Breast epithelium (tissue), 4 donors: Measurements from ENCODE around the gene ASIC1. TPM values are rescaled to one million over a fixed set of nuclear protein-coding genes. Genes with fewer than 3 reads are reported as not detected.

Source experiments
- DNase-seq, 2 donors: peaks; one replicate each; pipeline ENCODE4 v3.0.0-alpha.2; 2019; ENCODE audit warnings: low spot score in 2 of 2
- H3K27ac ChIP-seq, 2 donors: fragments of 200-600 bp; sonication (generic) in 1 of 2; one replicate each; pipeline ENCODE4 v1.5.1; 2016 to 2019; ENCODE audit warnings: mild to moderate bottlenecking in 1 of 2
- H3K27me3 ChIP-seq, 2 donors: fragments of 200-600 bp; sonication (generic) in 1 of 2; one replicate each; pipeline versions ENCODE4 v1.5.1 to v1.6.0; 2017 to 2019; ENCODE audit warnings: control low read depth in 1 of 2, mild to moderate bottlenecking in 1 of 2
- H3K36me3 ChIP-seq: fragments of 200-600 bp; one replicate; pipeline ENCODE4 v1.5.1; 2019
- H3K4me1 ChIP-seq, 2 donors: fragments of 200-600 bp; sonication (generic); one replicate each; pipeline ENCODE4 v1.5.1; 2016 to 2019; ENCODE audit warnings: control low read depth in 1 of 2
- H3K4me3 ChIP-seq, 3 donors: fragments of 200-600 bp; sonication (generic); 1 replicate in 2 of 3; 2 replicates in 1 of 3; pipeline ENCODE4 v1.5.1; 2016 to 2019; ENCODE audit warnings: mild to moderate bottlenecking in 3 of 3, moderate library complexity in 2 of 3
- H3K9me3 ChIP-seq, 2 donors: fragments of 200-600 bp; sonication (generic) in 1 of 2; one replicate each; pipeline ENCODE4 v1.5.1; 2016 to 2019; ENCODE audit warnings: control low read depth in 1 of 2
- CTCF ChIP-seq, 3 donors: fragments of 450-650 bp; IDR thresholded peaks; one replicate each; pipeline ENCODE4 v1.5.1; 2016 to 2017; ENCODE audit warnings: antibody characterized with exemption in 3 of 3, mild to moderate bottlenecking in 3 of 3, moderate library complexity in 3 of 3
- POLR2A ChIP-seq: fragments of 450-650 bp; IDR thresholded peaks from one replicate; pipeline ENCODE4 v1.6.1; 2016; ENCODE audit warnings: antibody characterized with exemption, mild to moderate bottlenecking, moderate library complexity
- POLR2AphosphoS5 ChIP-seq, 3 donors: sonication (generic); formaldehyde crosslinking; IDR thresholded peaks; one replicate each; pipeline ENCODE4 v1.6.1; 2017; ENCODE audit warnings: antibody characterized with exemption in 3 of 3
- intact Hi-C: fragments of 100-400 bp; cut with DNase I; formaldehyde crosslinking; loops from one replicate; pipeline ENCODE4 v1.15.1; 2023; ENCODE audit warnings: low total_unique reads
- total RNA-seq, 3 donors: library from RNA; depleted of rRNA; stranded (reverse); fragments of >200 nt; gene quantifications; one replicate each; pipeline ENCODE4 v1.1.0, GENCODE V29; 2016

ASIC1 gene
- total RNA-seq, 3 donors from 2014 or later: 0.80 to 0.98 (median 0.88) TPM

- TF ChIP-seq POLR2AphosphoS5 (IDR thresholded peaks at IDR 0.05) (no peak), CTCF (IDR thresholded peaks at IDR 0.05) (no peak), POLR2A (no peak)
- no peaks in the 10 kb centered on the region for H3K9me3 ChIP-seq
- H3K4me3 ChIP-seq: no peak overlapping the region
- H3K4me1 ChIP-seq: no peaks in the 10 kb centered on the region
- intact Hi-C loops: no loop called here
- no peaks in the 10 kb centered on the region for H3K27me3 ChIP-seq
- DNase-seq: peak in 1 of 2 donors; percentile 7
- H3K36me3 ChIP-seq: no peaks in the 10 kb centered on the region
- no peak overlapping the region for H3K27ac ChIP-seq
Measured at GRCh38 chr12:50127546-50127945, 70.2 kb downstream of the ASIC1 start.

- H3K27me3 ChIP-seq: no peaks in the 10 kb centered on the region
- H3K36me3 ChIP-seq: no peaks in the 10 kb centered on the region
- H3K9me3 ChIP-seq: no peaks in the 10 kb centered on the region
- H3K4me3 ChIP-seq: no peak overlapping the region
- H3K4me1 ChIP-seq: no peaks in the 10 kb centered on the region
- no peak for DNase-seq
- intact Hi-C loops: no loop called here
- TF ChIP-seq POLR2AphosphoS5 (IDR thresholded peaks at IDR 0.05) (no peak), POLR2A (no peak), CTCF (IDR thresholded peaks at IDR 0.05) (no peak)
- H3K27ac ChIP-seq: no peak overlapping the region
Measured at GRCh38 chr12:50129290-50129689, 71.9 kb downstream of the ASIC1 start.

DNA sequence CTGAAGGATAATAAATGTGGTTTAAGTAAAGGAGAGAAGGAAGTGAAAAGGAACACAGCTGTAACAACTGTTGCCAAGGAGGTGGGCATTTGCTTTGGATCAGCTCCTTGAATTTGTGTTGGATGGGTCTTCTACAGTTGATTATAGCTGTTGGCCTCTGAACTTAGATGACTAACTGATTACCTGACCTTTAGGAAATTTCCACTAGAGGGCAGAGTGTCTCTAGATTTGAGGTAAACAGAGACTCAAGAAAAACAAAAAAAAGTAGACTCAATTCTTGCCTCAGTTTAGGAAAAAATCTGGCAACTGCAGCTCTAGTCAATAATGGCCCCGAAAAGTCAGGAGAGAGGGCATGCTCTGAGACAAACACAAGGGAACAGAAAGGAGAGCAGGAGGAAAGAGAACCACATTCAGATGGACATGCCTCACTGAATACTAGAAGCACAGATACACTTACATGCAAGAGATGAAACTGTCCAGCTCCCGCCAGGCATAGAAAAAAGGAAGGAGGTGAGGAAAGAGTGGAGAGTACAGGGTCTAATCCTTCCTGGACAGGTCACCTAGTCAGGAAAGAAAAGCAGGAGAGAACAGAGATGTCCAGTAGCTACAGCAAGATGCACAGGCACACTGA is 75.2 kb downstream of the ASIC1 start:
- DNase-seq: no peak
- H3K4me3 ChIP-seq: no peak overlapping the region
- no peak overlapping the region for H3K27ac ChIP-seq
- no peaks in the 10 kb centered on the region for H3K9me3 ChIP-seq
- no peaks in the 10 kb centered on the region for H3K27me3 ChIP-seq
- H3K36me3 ChIP-seq: no peaks in the 10 kb centered on the region
- intact Hi-C loops: no loop called here
- TF ChIP-seq CTCF (IDR thresholded peaks at IDR 0.05) (peak in 2 of 3 donors; percentile 30 to 60), POLR2A (no peak)
- H3K4me1 ChIP-seq: no peaks in the 10 kb centered on the region

Other genes starting within 250 kb of the ASIC1 start
- gene NCKAP5L, start 229.2 kb upstream of the ASIC1 start, total RNA-seq: 10 to 100 TPM; 11.4 to 15.8 (median 12.1) TPM
- gene BCDIN3D, start 214.5 kb upstream of the ASIC1 start, total RNA-seq: 1 to 10 TPM; 2.2 to 6.0 (median 3.9) TPM
- 1 to 10 TPM in 2 of 3 donors, under 1 TPM in 1; 0.64 to 1.9 (median 1.3) TPM for gene FAIM2, start 153.7 kb upstream of the ASIC1 start, total RNA-seq
- gene AQP2, start 106.9 kb upstream of the ASIC1 start, total RNA-seq: not detected
- gene AQP5, start 95.7 kb upstream of the ASIC1 start, total RNA-seq: 1 to 10 TPM in 2 of 3 donors, not detected in 1; 3.1 to 4.6 TPM
- gene AQP6, start 84.6 kb upstream of the ASIC1 start, total RNA-seq: under 1 TPM in 1 of 3 donors, not detected in 2; 0.16 TPM
- gene RACGAP1, start 32.1 kb upstream of the ASIC1 start, total RNA-seq: 10 to 100 TPM in 2 of 3 donors, 1 to 10 TPM in 1; 7.5 to 33.9 (median 11.1) TPM
- 10 to 100 TPM; 50.6 to 56.7 (median 51.5) TPM for gene SMARCD1, start 27.7 kb downstream of the ASIC1 start, total RNA-seq
- 1,000 to 10,000 TPM in 1 of 3 donors, 100 to 1,000 TPM in 2; 235 to 4,731 (median 280) TPM for gene GPD1, start 46.4 kb downstream of the ASIC1 start, total RNA-seq
- gene COX14, start 54.6 kb downstream of the ASIC1 start, total RNA-seq: 100 to 1,000 TPM in 1 of 3 donors, 10 to 100 TPM in 2; 66.7 to 139 (median 95.4) TPM
- 10 to 100 TPM; 25.0 to 40.1 (median 32.4) TPM for gene CERS5, start 109.8 kb downstream of the ASIC1 start, total RNA-seq
- gene LIMA1, start 225.9 kb downstream of the ASIC1 start, total RNA-seq: 100 to 1,000 TPM; 128 to 162 (median 156) TPM